Posterior cingulate gyrus (tissue), 11 donors: ENCODE data around the gene RIMBP2.

Source experiments
- DNase-seq, 10 donors: peaks; one replicate each; pipeline versions ENCODE4 v3.0.0 to v3.0.0-alpha.2; 2020 to 2021; ENCODE audit warnings: mixed read lengths in 3 of 10
- intact Hi-C: fragments of 100-400 bp; cut with DNase I; formaldehyde crosslinking; loops from one replicate; pipeline ENCODE4 v1.15.1; 2023

The RIMBP2 gene

GRCh38 chr12:130498589-130499385 is 217.3 kb downstream of the RIMBP2 start:
- DNase-seq: peak in 4 of 10 donors; percentile 39 to 76 (median 41)
- intact Hi-C loops: no loop called here

GRCh38 chr12:130497991-130498390 is 218.1 kb downstream of the RIMBP2 start:
- intact Hi-C loops: no loop called here
- DNase-seq: peak in 1 of 10 donors; percentile 83

- intact Hi-C loops: no loop called here
- peak in 1 of 10 donors; percentile 76 for DNase-seq
These were observed 218.8 kb downstream of the RIMBP2 start for GRCh38 chr12:130497321-130497720.

GRCh38 chr12:130496516-130497120 is 219.5 kb downstream of the RIMBP2 start:
- intact Hi-C loops: no loop called here
- DNase-seq: peak in 1 of 10 donors; percentile 60

GRCh38 chr12:130495156-130495555 is 220.9 kb downstream of the RIMBP2 start:
- no peak for DNase-seq
- intact Hi-C loops: no loop called here

- DNase-seq: no peak
- intact Hi-C loops: no loop called here
These were observed 221.4 kb downstream of the RIMBP2 start for GRCh38 chr12:130494736-130495135.

- intact Hi-C loops: no loop called here
- DNase-seq: peak in 1 of 10 donors; percentile 41
These were observed 222.1 kb downstream of the RIMBP2 start for GRCh38 chr12:130493951-130494350.

GRCh38 chr12:130491421-130492357 is 224.4 kb downstream of the RIMBP2 start:
- intact Hi-C loops: no loop called here
- DNase-seq: peak in 2 of 10 donors; percentile 43 to 68

GRCh38 chr12:130490674-130491073 is 225.4 kb downstream of the RIMBP2 start:
- DNase-seq: peak in 1 of 10 donors; percentile 42
- intact Hi-C loops: no loop called here

- peak in 1 of 10 donors; percentile 66 for DNase-seq
- intact Hi-C loops: no loop called here
These were observed 226.8 kb downstream of the RIMBP2 start for GRCh38 chr12:130489293-130489692.

GRCh38 chr12:130488358-130488710 is 227.8 kb downstream of the RIMBP2 start:
- DNase-seq: peak in 1 of 10 donors; percentile 20

GRCh38 chr12:130487636-130488357 is 228.3 kb downstream of the RIMBP2 start:
- intact Hi-C loops: no loop called here
- DNase-seq: peak in 2 of 10 donors; percentile 23 to 46

More at GRCh38 chr12:130488358-130488710, 227.8 kb downstream of the RIMBP2 start:
- intact Hi-C loops: no loop called here

- DNase-seq: peak in 2 of 10 donors; percentile 16 to 59
- intact Hi-C loops: no loop called here
These were observed 229.1 kb downstream of the RIMBP2 start for GRCh38 chr12:130486891-130487416.

GRCh38 chr12:130486146-130486435 is 230.0 kb downstream of the RIMBP2 start:
- peak in 2 of 10 donors; percentile 45 to 74 for DNase-seq
- intact Hi-C loops: no loop called here

GRCh38 chr12:130485291-130486145 is 230.6 kb downstream of the RIMBP2 start:
- intact Hi-C loops: no loop called here
- peak in 2 of 10 donors; percentile 50 to 76 for DNase-seq

- peak in 1 of 10 donors; percentile 63 for DNase-seq
- intact Hi-C loops: no loop called here
These were observed 231.9 kb downstream of the RIMBP2 start for GRCh38 chr12:130484221-130484620.

GRCh38 chr12:130483616-130484180 is 232.4 kb downstream of the RIMBP2 start:
- peak in 3 of 10 donors; percentile 43 to 66 (median 62) for DNase-seq
- intact Hi-C loops: no loop called here

GRCh38 chr12:130482448-130482847 is 233.7 kb downstream of the RIMBP2 start:
- intact Hi-C loops: no loop called here
- DNase-seq: no peak
